ENCODE measurements around the gene GIMAP8. TPM values are rescaled to one million over a fixed set of nuclear protein-coding genes. Genes with fewer than 3 reads are reported as not detected.
A peak's percentile ranks its signal among the peaks of the same experiment; 100 is the strongest.

GIMAP8 gene
- total RNA-seq, 4 donors from 2014 or later, result 3.0 to 42.9 (median 14.8) TPM

GRCh38 chr7:150441524-150441923 is 8.9 kb upstream of the GIMAP8 start:
- TF ChIP-seq CTCF (IDR thresholded peaks at IDR 0.05), result no peak
- ATAC-seq (ENCODE audit: low FRiP score) (no peak), DNase-seq (ENCODE audit: low spot score) (no peak)

- ATAC-seq (ENCODE audit: low FRiP score) (no peak), DNase-seq (ENCODE audit: low spot score) (no peak)
- TF ChIP-seq CTCF (IDR thresholded peaks at IDR 0.05), result no peak
These were observed 7.6 kb upstream of the GIMAP8 start for GRCh38 chr7:150442811-150443210.

- no peak for ATAC-seq (ENCODE audit: low FRiP score)
- TF ChIP-seq CTCF (IDR thresholded peaks at IDR 0.05), result no peak
These were observed 6.5 kb upstream of the GIMAP8 start for GRCh38 chr7:150443793-150444540.

GRCh38 chr7:150444674-150445365 is 5.6 kb upstream of the GIMAP8 start:
- no peak for TF ChIP-seq CTCF (IDR thresholded peaks at IDR 0.05)
- ATAC-seq (ENCODE audit: low FRiP score) (no peak), DNase-seq (ENCODE audit: low spot score) (no peak)

More at GRCh38 chr7:150443793-150444540, 6.5 kb upstream of the GIMAP8 start:
- DNase-seq (ENCODE audit: low spot score), result no peak

- no peak for TF ChIP-seq CTCF (IDR thresholded peaks at IDR 0.05)
- no peak for DNase-seq (ENCODE audit: low spot score)
- ATAC-seq (ENCODE audit: low FRiP score), result peak; percentile 60
These were observed 4.0 kb upstream of the GIMAP8 start for GRCh38 chr7:150446288-150446938.

- TF ChIP-seq CTCF (IDR thresholded peaks at IDR 0.05), result no peak
- no peak for DNase-seq (ENCODE audit: low spot score)
- ATAC-seq (ENCODE audit: low FRiP score), result no peak
These were observed 2.3 kb upstream of the GIMAP8 start for GRCh38 chr7:150447966-150448788.

Measured in omental fat pad (tissue), 4 donors.